GM18519 (cell line): ENCODE results near the gene AGBL1.

Source experiments
- ATAC-seq: cut with Tn5 transposase; IDR thresholded peaks from one replicate; pipeline ENCODE4 v1.9.1; 2021; ENCODE audit warnings: mild to moderate bottlenecking, moderate library complexity; ENCODE audit not compliant: unreplicated experiment, low FRiP score

AGBL1 gene

GRCh38 chr15:86079508-86080266 lies at the start of gene AGBL1:
TSS of gene AGBL1 (plus strand) at chr15:86079871.
- ATAC-seq: no peak

- no peak for ATAC-seq
Observed at GRCh38 chr15:86034904-86035303, 44.8 kb upstream of the AGBL1 start.

DNA sequence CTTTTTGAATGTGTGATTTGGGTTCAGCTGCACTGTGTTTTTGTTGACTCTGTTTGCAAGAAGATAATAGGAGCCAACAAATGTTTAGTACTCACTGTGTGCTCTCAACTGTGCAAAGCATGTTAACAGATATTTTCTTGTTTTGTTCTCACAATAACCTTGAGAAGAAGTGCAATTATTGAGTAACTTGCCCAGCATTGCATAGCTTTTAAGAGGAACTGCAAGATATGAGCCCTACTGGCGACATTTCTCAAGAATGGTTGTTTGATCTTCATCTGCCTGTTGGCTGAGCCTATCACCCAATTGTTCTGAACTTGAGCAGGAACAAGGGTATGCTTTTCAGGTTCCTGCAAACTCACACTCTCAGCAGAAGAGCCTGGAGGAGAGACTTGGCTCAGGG lies 43.4 kb upstream of the AGBL1 start:
- no peak for ATAC-seq

DNA sequence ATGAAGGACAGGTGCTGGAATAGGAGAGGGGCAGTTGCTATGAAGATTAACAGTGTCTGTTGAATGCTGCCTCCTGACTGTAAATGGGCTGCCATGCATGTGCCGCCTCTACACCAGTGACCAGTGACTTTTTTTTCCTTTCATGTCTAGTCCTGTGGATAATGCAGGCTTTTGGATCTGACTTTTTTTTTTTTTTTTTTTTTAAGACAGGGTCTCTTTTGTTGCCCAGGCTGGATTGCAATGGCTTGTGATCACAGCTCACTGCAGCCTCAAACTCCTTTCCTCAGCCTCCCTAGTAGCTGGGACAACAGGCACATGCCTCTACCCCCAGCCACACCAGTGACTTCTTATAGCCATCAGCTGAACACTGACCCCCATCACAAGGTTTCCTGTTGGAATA lies 41.2 kb upstream of the AGBL1 start:
- no peak for ATAC-seq

GRCh38 chr15:86040356-86041033 lies 39.2 kb upstream of the AGBL1 start:
- ATAC-seq: no peak

DNA sequence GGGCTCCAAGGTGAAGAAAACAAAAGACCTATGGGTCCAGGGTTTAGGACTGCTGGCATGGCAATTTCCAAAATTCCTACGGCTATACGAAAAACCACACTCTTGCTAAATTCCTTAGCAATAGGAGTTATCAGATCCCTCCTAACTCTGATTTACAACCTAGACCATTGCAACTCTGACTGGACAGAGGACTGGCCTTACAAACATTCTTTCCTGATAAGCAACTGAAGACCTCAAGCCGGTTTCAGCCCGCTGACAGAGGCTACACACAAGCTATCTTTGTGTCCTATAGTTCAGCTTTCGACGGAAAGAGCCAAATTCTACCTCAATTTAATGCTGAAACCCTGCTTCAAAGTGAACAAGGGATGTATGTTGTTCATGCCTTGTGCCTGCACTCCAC lies 38.3 kb upstream of the AGBL1 start:
- no peak for ATAC-seq

- ATAC-seq: no peak
Observed at GRCh38 chr15:86042226-86042625, 37.4 kb upstream of the AGBL1 start.

DNA sequence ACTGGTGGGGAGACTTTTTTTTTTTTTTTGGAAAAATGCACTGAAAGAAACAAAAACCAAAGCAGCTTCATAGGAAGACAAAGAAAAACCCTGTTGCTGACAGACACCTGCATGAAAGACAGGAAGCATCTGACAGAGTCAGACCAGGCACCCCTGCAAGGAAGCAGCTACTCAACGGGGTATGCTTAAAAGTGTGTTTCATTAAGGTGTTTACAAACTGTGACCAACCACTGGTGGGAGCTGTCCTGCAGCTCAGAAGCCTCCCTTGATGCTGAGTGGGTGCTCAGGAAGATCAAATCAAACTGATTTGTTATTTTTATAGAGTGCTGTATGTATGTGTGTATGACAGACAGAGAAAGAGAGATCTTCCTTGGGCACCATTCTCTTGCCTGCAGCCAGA lies 34.7 kb upstream of the AGBL1 start:
- no peak for ATAC-seq

- no peak for ATAC-seq
Observed at GRCh38 chr15:86054338-86054737, 25.3 kb upstream of the AGBL1 start.

GRCh38 chr15:86055688-86056087 lies 24.0 kb upstream of the AGBL1 start:
- no peak for ATAC-seq

DNA sequence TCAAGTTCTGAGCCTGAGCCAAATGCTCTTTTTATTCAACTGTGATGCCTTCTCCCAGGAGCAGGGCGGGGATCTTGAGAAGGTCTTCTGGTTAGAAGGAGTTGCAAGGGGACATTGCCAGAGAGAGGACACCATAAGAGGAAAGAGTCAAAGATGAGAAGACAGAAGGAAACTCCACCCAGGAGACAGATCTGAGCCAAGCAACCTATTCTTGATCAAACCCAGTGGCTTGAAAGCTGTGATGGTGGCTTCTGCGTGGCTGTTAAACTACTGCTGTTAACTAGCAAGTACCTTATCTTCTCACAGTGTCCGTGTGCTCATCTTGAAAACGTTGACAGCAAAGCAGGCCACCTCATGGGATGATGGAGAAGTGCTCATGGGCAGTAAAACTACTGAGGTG lies 19.8 kb upstream of the AGBL1 start:
- no peak for ATAC-seq

- ATAC-seq: no peak
Observed at GRCh38 chr15:86060674-86061073, 19.0 kb upstream of the AGBL1 start.

DNA sequence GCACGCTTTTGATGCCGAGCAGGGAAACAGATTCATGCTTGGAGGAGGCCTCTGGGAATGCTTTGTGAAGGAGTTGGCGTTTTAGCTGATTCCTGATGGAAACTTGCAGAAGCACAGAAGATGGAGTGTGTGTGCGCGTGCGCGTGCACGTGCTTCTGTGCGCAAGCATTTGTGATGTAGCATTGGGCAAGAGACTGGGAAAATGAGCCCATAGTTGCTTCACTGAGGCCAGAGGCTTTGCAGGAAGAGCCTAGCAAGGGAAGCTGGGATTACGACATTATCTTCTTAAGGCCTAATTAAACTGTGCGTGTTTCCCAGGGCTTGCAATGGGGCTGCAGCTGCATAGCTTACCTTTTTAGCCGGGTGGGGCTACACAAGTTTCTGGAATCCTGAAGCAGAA lies 18.1 kb upstream of the AGBL1 start:
- ATAC-seq: no peak

DNA sequence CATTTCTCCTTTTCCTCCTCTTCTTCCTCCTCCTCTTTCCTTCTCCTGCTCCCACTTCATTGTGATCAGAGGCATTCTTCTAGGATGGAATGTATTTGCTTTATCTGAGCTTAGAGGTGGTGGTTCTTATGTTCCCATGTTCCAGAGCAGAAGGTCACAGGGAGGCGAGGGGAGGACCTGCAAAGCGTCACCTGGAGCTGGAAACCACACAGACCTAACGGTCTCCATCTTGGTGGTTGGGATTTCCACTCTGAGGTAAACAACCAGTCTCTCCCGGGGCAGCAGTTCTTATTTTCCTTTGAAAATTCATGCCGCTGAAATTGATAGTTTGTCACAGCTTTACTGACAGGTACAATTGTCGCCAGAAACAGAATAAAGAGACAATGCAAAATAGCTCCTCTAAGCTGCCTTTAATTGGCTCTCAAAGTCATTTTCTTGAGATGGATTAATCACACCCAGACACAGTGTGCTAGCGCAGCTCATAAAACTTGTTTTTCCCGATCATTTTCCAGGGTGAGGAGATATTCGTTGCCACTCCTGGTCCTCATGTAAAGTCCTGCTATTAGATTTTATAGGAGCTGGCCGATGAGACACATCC lies 16.9 kb upstream of the AGBL1 start:
- ATAC-seq: no peak

GRCh38 chr15:86063356-86064095 lies 16.1 kb upstream of the AGBL1 start:
- ATAC-seq: no peak

GRCh38 chr15:86064326-86064725 lies 15.3 kb upstream of the AGBL1 start:
- no peak for ATAC-seq

- ATAC-seq: no peak
Observed at GRCh38 chr15:86066174-86066834, 13.4 kb upstream of the AGBL1 start.

- ATAC-seq: no peak
Observed at GRCh38 chr15:86073281-86073680, 6.4 kb upstream of the AGBL1 start.

GRCh38 chr15:86076468-86076867 lies 3.2 kb upstream of the AGBL1 start:
- no peak for ATAC-seq

- no peak for ATAC-seq
Observed at GRCh38 chr15:86077070-86077469, 2.6 kb upstream of the AGBL1 start.

- no peak for ATAC-seq
Observed at GRCh38 chr15:86080302-86080701, 631 bp downstream of the AGBL1 start.
